Measurements from ENCODE around the gene RICTOR. TPM values are rescaled to one million over a fixed set of nuclear protein-coding genes. Genes with fewer than 3 reads are reported as not detected.
A peak's percentile ranks its signal among the peaks of the same experiment; 100 is the strongest.

The RICTOR gene
- total RNA-seq, 4 donors from 2014 or later: 21.7 to 46.7 (median 33.4) TPM

GRCh38 chr5:39072925-39073766, 1.1 kb downstream of the RICTOR start:
- peak overlapping the region; percentile 99 for H3K4me3 ChIP-seq (ENCODE audit: low read depth, poor library complexity, severe bottlenecking)
- no peak for TF ChIP-seq POLR2A (IDR thresholded peaks at IDR 0.05)
- TF ChIP-seq CTCF (IDR thresholded peaks at IDR 0.05): no peak
- intact Hi-C loops (cut with DNase I; ENCODE audit: low total_unique reads): loop anchor here (10.0 kb wide), 1 partner anchor 78 kb away; no protein-coding TSS in a partner anchor
- 3 to 4% methylated on average over 27 of the region's 27 CpGs for WGBS, 2 donors
- DNase-seq (ENCODE audit: low spot score in 2 of 2): peak; percentile 32 to 90

DNA sequence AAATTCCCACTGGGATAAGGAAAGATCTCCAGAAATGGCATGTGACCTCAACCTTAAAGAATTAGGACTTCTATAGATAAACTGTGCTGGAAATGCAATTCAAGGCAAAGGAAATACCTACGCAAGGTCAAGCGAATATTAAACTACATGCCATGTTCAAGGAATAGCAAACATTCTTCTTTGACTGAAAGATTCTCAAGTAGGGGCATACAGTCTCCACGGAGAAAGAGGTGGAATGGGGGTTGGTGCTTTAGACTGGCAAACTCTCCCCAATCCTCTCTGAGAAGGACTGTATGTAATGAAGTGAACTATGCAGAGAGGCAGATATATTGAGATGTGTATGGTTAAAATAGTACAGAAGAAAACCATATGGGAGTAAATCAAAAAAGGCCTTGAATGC, 6.1 kb downstream of the RICTOR start:
- H3K4me3 ChIP-seq (ENCODE audit: low read depth, poor library complexity, severe bottlenecking): no peak overlapping the region
- TF ChIP-seq CTCF (IDR thresholded peaks at IDR 0.05): no peak
- no peak for TF ChIP-seq POLR2A (IDR thresholded peaks at IDR 0.05)
- 94 to 97% methylated on average over 3 of the region's 3 CpGs for WGBS, 2 donors
- intact Hi-C loops (cut with DNase I; ENCODE audit: low total_unique reads): no loop called here
- DNase-seq (ENCODE audit: low spot score in 2 of 2): no peak

DNA sequence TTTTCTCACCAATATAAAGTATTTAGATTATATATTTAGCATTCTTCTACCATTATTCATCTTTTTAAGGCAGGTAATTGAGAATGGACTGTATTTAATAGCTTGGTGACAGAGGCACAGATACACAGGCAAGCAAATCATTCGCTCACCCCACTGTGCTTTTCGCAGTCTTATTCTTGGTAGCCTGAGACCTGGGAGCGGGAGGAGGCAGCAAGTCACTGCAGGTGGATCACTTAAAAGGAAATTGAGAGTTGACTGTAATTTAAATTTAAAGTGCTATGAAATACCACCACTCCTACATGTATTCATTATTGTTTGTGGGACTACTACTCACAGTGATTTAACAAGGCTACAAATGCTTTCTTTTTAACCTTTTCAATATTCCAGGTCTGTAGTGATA, 9.7 kb downstream of the RICTOR start:
- intact Hi-C loops (cut with DNase I; ENCODE audit: low total_unique reads): no loop called here
- no peak for DNase-seq (ENCODE audit: low spot score in 2 of 2)
- 96 to 98% methylated on average over 3 of the region's 3 CpGs for WGBS, 2 donors
- no peak overlapping the region for H3K4me3 ChIP-seq (ENCODE audit: low read depth, poor library complexity, severe bottlenecking)
- TF ChIP-seq CTCF (IDR thresholded peaks at IDR 0.05) (no peak), POLR2A (IDR thresholded peaks at IDR 0.05) (no peak)

- no peak for DNase-seq (ENCODE audit: low spot score in 2 of 2)
- no peak for TF ChIP-seq POLR2A (IDR thresholded peaks at IDR 0.05)
- TF ChIP-seq CTCF (IDR thresholded peaks at IDR 0.05): no peak
- intact Hi-C loops (cut with DNase I; ENCODE audit: low total_unique reads): no loop called here
- no peak overlapping the region for H3K4me3 ChIP-seq (ENCODE audit: low read depth, poor library complexity, severe bottlenecking)
- 61 to 76% methylated on average over 2 of the region's 2 CpGs for WGBS, 2 donors
These were observed 11.2 kb downstream of the RICTOR start for GRCh38 chr5:39063037-39063436.

DNA sequence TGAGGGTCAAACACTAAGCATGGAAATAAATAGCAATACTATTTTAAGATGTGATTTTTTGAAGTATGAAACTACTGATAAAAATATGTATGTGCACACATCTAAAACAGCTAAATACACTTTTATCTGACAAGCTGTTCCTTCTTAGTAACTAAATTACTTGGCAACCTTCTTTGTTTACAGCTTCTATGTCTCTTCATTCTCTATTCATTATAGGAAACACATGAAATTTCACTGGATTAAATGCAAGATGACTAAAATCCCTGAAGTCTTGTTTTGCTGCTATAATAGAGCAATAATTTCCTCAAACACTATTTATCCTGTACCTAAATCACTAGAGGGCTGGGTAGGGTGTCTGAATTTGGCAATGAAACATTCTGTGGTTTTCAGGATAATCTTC, 11.7 kb downstream of the RICTOR start:
- TF ChIP-seq POLR2A (IDR thresholded peaks at IDR 0.05) (no peak), CTCF (IDR thresholded peaks at IDR 0.05) (no peak)
- H3K4me3 ChIP-seq (ENCODE audit: low read depth, poor library complexity, severe bottlenecking): no peak overlapping the region
- DNase-seq (ENCODE audit: low spot score in 2 of 2): no peak
- intact Hi-C loops (cut with DNase I; ENCODE audit: low total_unique reads): no loop called here

DNA sequence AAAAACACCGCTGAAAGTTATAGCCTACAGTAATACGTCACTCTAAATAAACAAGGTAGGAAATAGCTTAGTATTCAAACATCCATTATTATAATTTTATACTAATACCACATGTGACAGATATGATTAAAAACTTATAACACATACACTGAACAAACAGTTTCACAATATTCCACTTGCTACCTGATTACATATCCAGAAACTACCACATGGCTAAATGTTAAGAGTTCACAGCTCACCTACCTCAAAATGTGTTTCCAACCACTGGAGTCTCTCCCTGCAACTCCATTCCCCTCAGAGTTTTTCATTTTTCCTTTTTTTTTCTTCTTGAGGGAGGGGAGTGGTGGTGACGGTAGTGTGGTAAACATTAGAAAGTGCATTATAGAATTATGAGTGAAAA, 12.1 kb downstream of the RICTOR start:
- TF ChIP-seq POLR2A (IDR thresholded peaks at IDR 0.05): no peak
- no peak for DNase-seq (ENCODE audit: low spot score in 2 of 2)
- no peak overlapping the region for H3K4me3 ChIP-seq (ENCODE audit: low read depth, poor library complexity, severe bottlenecking)
- intact Hi-C loops (cut with DNase I; ENCODE audit: low total_unique reads): no loop called here
- 89 to 90% methylated on average over 3 of the region's 3 CpGs for WGBS, 2 donors

Measured in lower leg skin (tissue), 4 donors.